Left ventricle myocardium inferior (tissue), 1 donor: ENCODE data around the gene MAB21L3. TPM values are rescaled to one million over a fixed set of nuclear protein-coding genes. Genes with fewer than 3 reads are reported as not detected.

ENCODE experiments used
- DNase-seq: peaks from one replicate; pipeline ENCODE4 v3.0.0-alpha.2; 2020
- H3K27ac ChIP-seq: fragments of 200-600 bp; replicated peaks from 2 replicates; pipeline ENCODE4 v1.8.0; 2021
- H3K27me3 ChIP-seq: fragments of 200-600 bp; 2 replicates; pipeline ENCODE4 v1.8.0; 2021; ENCODE audit warnings: low read depth
- H3K36me3 ChIP-seq: fragments of 200-600 bp; 2 replicates; pipeline ENCODE4 v1.8.0; 2021
- H3K4me1 ChIP-seq: fragments of 200-600 bp; 2 replicates; pipeline ENCODE4 v1.8.0; 2021
- H3K4me3 ChIP-seq: fragments of 200-600 bp; 2 replicates; pipeline ENCODE4 v1.8.0; 2021; ENCODE audit warnings: mild to moderate bottlenecking, moderate library complexity
- H3K9me3 ChIP-seq: fragments of 200-600 bp; replicated peaks from 2 replicates; pipeline ENCODE4 v1.8.0; 2021
- CTCF ChIP-seq: fragments of 200-600 bp; IDR thresholded peaks from 2 replicates; pipeline ENCODE4 v1.8.0; 2021; ENCODE audit warnings: antibody characterized with exemption, mild to moderate bottlenecking, borderline replicate concordance
- intact Hi-C: fragments of 100-400 bp; cut with micrococcal nuclease; formaldehyde crosslinking; loops from one replicate; pipeline ENCODE4 v1.11.0; 2022
- total RNA-seq: library from RNA; stranded (reverse); fragmentation: NEBNext Ultra II Directional; extraction: Animal tissue kit (Norgen Biotek cat#: 25700); gene quantifications from one replicate; pipeline ENCODE4 v1.2.1, GENCODE V29; 2021
- donor health status: DM: no; HTN: yes; CAD: no; lungs with severe emphysema.

The MAB21L3 gene
- total RNA-seq, 1 donor from 2014 or later = not detected

- TF ChIP-seq CTCF = no peak
- intact Hi-C loops = no loop called here
- no peaks in the 10 kb centered on the region for H3K36me3 ChIP-seq
Measured at GRCh38 chr1:116170721-116171589, 59.8 kb downstream of the MAB21L3 start.

GRCh38 chr1:116172666-116173065, 61.5 kb downstream of the MAB21L3 start:
- DNase-seq = no peak
- H3K4me1 ChIP-seq = peaks cover 16% of the 10 kb centered on the region
- intact Hi-C loops = no loop called here
- no peak overlapping the region for H3K27ac ChIP-seq
- no peaks in the 10 kb centered on the region for H3K9me3 ChIP-seq
- no peaks in the 10 kb centered on the region for H3K36me3 ChIP-seq
- no peaks in the 10 kb centered on the region for H3K27me3 ChIP-seq
- TF ChIP-seq CTCF = no peak
- H3K4me3 ChIP-seq = no peak overlapping the region

More at GRCh38 chr1:116170721-116171589, 59.8 kb downstream of the MAB21L3 start:
- Histone ChIP-seq H3K9me3 (no peaks in the 10 kb centered on the region), H3K27me3 (no peaks in the 10 kb centered on the region), H3K27ac (no peak overlapping the region), H3K4me3 (no peak overlapping the region), H3K4me1 (peaks cover 33% of the 10 kb centered on the region)
- DNase-seq = no peak

- Histone ChIP-seq H3K27me3 (no peaks in the 10 kb centered on the region), H3K4me3 (no peak overlapping the region), H3K4me1 (no peaks in the 10 kb centered on the region), H3K27ac (no peak overlapping the region), H3K36me3 (no peaks in the 10 kb centered on the region), H3K9me3 (no peaks in the 10 kb centered on the region)
- intact Hi-C loops = no loop called here
- no peak for TF ChIP-seq CTCF
- no peak for DNase-seq
Measured at GRCh38 chr1:116175611-116176010, 64.4 kb downstream of the MAB21L3 start.

GRCh38 chr1:116176306-116176789, 65.1 kb downstream of the MAB21L3 start:
- no peaks in the 10 kb centered on the region for H3K27me3 ChIP-seq
- no peaks in the 10 kb centered on the region for H3K9me3 ChIP-seq
- no peaks in the 10 kb centered on the region for H3K36me3 ChIP-seq
- H3K4me1 ChIP-seq = no peaks in the 10 kb centered on the region
- H3K27ac ChIP-seq = no peak overlapping the region
- no peak overlapping the region for H3K4me3 ChIP-seq
- DNase-seq = no peak
- no peak for TF ChIP-seq CTCF
- intact Hi-C loops = no loop called here

GRCh38 chr1:116177861-116178260, 66.7 kb downstream of the MAB21L3 start:
- H3K27me3 ChIP-seq = no peaks in the 10 kb centered on the region
- no peak overlapping the region for H3K4me3 ChIP-seq
- no peaks in the 10 kb centered on the region for H3K36me3 ChIP-seq
- H3K9me3 ChIP-seq = no peaks in the 10 kb centered on the region
- H3K27ac ChIP-seq = no peak overlapping the region
- peaks cover 10% of the 10 kb centered on the region for H3K4me1 ChIP-seq
- intact Hi-C loops = no loop called here
- no peak for TF ChIP-seq CTCF
- DNase-seq = no peak
